ENCODE data around the gene EWSR1. TPM values are rescaled to one million over a fixed set of nuclear protein-coding genes. Genes with fewer than 3 reads are reported as not detected.

Gene EWSR1
- total and polyA plus RNA-seq, 5 experiments from 2014 or later: 141 to 292 (median 215) TPM

- Mint-ChIP-seq H3K4me3 (no peak overlapping the region), H3K27me3 (peaks cover 0 to 10% (median 3%) of the 10 kb centered on the region in 5 donors), H3K27ac (peak overlapping the region in 1 of 10 donors; percentile 32), H3K9me3 (no peaks in the 10 kb centered on the region), H3K36me3 (no peaks in the 10 kb centered on the region), H3K4me1 (peaks cover 2 to 6% (median 3%) of the 10 kb centered on the region in 4 donors)
- POLR2A ChIA-PET: interaction anchor here (0.7 to 1.3 kb wide), 2 partner anchors 11 to 13 kb away, joined by 3 read pairs; no protein-coding TSS in a partner anchor
- no peak for DNase-seq
- no peak for ATAC-seq
Observed at GRCh38 chr22:29256606-29257325, 11.3 kb upstream of the EWSR1 start.

- Mint-ChIP-seq H3K27ac (peak overlapping the region in 1 of 10 donors; percentile 15), H3K9me3 (no peaks in the 10 kb centered on the region), H3K27me3 (peaks cover 0 to 3% (median 0%) of the 10 kb centered on the region in 5 donors), H3K36me3 (no peaks in the 10 kb centered on the region), H3K4me3 (no peak overlapping the region), H3K4me1 (peaks cover 2 to 6% (median 3%) of the 10 kb centered on the region in 4 donors)
- POLR2A ChIA-PET: interaction anchor here (1.3 kb wide), 1 partner anchor 12 kb away, joined by 3 read pairs; no protein-coding TSS in a partner anchor
- no peak for DNase-seq
- ATAC-seq: no peak
Observed at GRCh38 chr22:29257751-29258181, 10.3 kb upstream of the EWSR1 start.

- Mint-ChIP-seq H3K9me3 (no peaks in the 10 kb centered on the region), H3K27me3 (peaks cover 0 to 3% (median 0%) of the 10 kb centered on the region in 5 donors), H3K4me3 (no peak overlapping the region), H3K36me3 (no peaks in the 10 kb centered on the region), H3K27ac (peak overlapping the region in 2 of 10 donors; percentile 43 to 55), H3K4me1 (peaks cover 2 to 6% (median 3%) of the 10 kb centered on the region in 4 donors)
- DNase-seq: no peak
- no peak for ATAC-seq
- POLR2A ChIA-PET: no interaction called here
Observed at GRCh38 chr22:29258407-29259252, 9.4 kb upstream of the EWSR1 start.

- POLR2A ChIA-PET: no interaction called here
- Mint-ChIP-seq H3K4me3 (no peak overlapping the region), H3K36me3 (no peaks in the 10 kb centered on the region), H3K27ac (no peak overlapping the region), H3K27me3 (peaks cover 0 to 3% (median 0%) of the 10 kb centered on the region in 5 donors), H3K4me1 (peaks cover 2 to 6% (median 3%) of the 10 kb centered on the region in 4 donors), H3K9me3 (no peaks in the 10 kb centered on the region)
- ATAC-seq (no peak), DNase-seq (no peak)
Observed at GRCh38 chr22:29259253-29259899, 8.7 kb upstream of the EWSR1 start.

DNA sequence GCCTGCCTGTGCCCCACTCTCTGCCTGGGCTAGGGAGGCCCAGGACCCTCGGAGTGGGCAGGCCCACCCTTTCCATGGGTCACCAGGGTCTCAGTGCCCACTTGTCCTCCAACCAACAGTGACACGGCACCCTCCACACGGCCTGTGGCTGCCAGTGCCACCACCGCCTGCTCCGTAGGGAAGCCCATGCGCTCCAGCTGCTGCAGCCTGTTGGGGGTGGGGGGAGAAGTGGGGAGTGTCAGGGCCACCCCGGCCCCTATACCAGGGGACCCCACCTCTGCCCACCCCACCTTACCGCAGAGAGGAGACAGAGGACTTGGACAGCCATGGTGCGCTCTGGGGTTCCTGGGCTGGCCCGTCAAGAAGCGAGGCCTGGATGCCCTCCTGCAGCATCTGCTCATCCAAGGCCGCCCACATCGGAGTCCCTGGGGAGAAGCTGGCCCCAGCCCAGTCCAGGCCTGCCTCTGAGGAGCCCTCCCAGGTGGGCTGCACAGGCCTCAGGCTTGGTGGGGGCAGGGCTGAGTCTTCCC, 8.0 kb upstream of the EWSR1 start:
- Mint-ChIP-seq H3K4me3 (no peak overlapping the region), H3K4me1 (peaks cover 0 to 6% (median 3%) of the 10 kb centered on the region in 4 donors), H3K27ac (no peak overlapping the region), H3K36me3 (no peaks in the 10 kb centered on the region), H3K27me3 (no peaks in the 10 kb centered on the region), H3K9me3 (no peaks in the 10 kb centered on the region)
- POLR2A ChIA-PET: no interaction called here
- DNase-seq: no peak
- no peak for ATAC-seq

- no peak for ATAC-seq
- no peak overlapping the region for H3K4me3 Mint-ChIP-seq
- no peaks in the 10 kb centered on the region for H3K27me3 Mint-ChIP-seq
- H3K4me1 Mint-ChIP-seq: peaks cover 0 to 6% (median 3%) of the 10 kb centered on the region in 4 donors
- DNase-seq: no peak
- POLR2A ChIA-PET: no interaction called here
- no peaks in the 10 kb centered on the region for H3K9me3 Mint-ChIP-seq
- no peaks in the 10 kb centered on the region for H3K36me3 Mint-ChIP-seq
- no peak overlapping the region for H3K27ac Mint-ChIP-seq
Observed at GRCh38 chr22:29260601-29261315, 7.3 kb upstream of the EWSR1 start.

- no peak overlapping the region for H3K4me3 Mint-ChIP-seq
- DNase-seq: no peak
- POLR2A ChIA-PET: no interaction called here
- peaks cover 0 to 3% (median 0%) of the 10 kb centered on the region in 9 donors for H3K9me3 Mint-ChIP-seq
- H3K36me3 Mint-ChIP-seq: peaks cover 0 to 5% (median 0%) of the 10 kb centered on the region in 3 donors
- peaks cover 0 to 3% (median 0%) of the 10 kb centered on the region in 5 donors for H3K27me3 Mint-ChIP-seq
- H3K4me1 Mint-ChIP-seq: peaks cover 13 to 21% (median 17%) of the 10 kb centered on the region in 4 donors
- no peak for ATAC-seq
- no peak overlapping the region for H3K27ac Mint-ChIP-seq
Observed at GRCh38 chr22:29263791-29264276, 4.2 kb upstream of the EWSR1 start.

GRCh38 chr22:29265305-29265704, 2.8 kb upstream of the EWSR1 start:
- peaks cover 0 to 3% (median 0%) of the 10 kb centered on the region in 9 donors for H3K9me3 Mint-ChIP-seq
- DNase-seq (no peak), ATAC-seq (no peak)
- peaks cover 0 to 3% (median 0%) of the 10 kb centered on the region in 5 donors for H3K27me3 Mint-ChIP-seq
- H3K36me3 Mint-ChIP-seq: peaks cover 0 to 5% (median 4%) of the 10 kb centered on the region in 3 donors
- POLR2A ChIA-PET: no interaction called here
- H3K4me3 Mint-ChIP-seq: no peak overlapping the region
- peaks cover 21 to 35% (median 30%) of the 10 kb centered on the region in 4 donors for H3K4me1 Mint-ChIP-seq
- no peak overlapping the region for H3K27ac Mint-ChIP-seq

GRCh38 chr22:29265929-29266328, 2.1 kb upstream of the EWSR1 start:
- peaks cover 25 to 42% (median 36%) of the 10 kb centered on the region in 4 donors for H3K4me1 Mint-ChIP-seq
- POLR2A ChIA-PET: no interaction called here
- peaks cover 0 to 3% (median 0%) of the 10 kb centered on the region in 5 donors for H3K27me3 Mint-ChIP-seq
- H3K9me3 Mint-ChIP-seq: peaks cover 0 to 3% (median 0%) of the 10 kb centered on the region in 9 donors
- DNase-seq: no peak
- peak overlapping the region in 2 of 10 donors; percentile 16 to 43 for H3K27ac Mint-ChIP-seq
- peak overlapping the region in 6 of 10 donors; percentile 8 to 99 (median 80) for H3K4me3 Mint-ChIP-seq
- ATAC-seq: no peak
- H3K36me3 Mint-ChIP-seq: peaks cover 5 to 7% (median 5%) of the 10 kb centered on the region in 3 donors

DNA sequence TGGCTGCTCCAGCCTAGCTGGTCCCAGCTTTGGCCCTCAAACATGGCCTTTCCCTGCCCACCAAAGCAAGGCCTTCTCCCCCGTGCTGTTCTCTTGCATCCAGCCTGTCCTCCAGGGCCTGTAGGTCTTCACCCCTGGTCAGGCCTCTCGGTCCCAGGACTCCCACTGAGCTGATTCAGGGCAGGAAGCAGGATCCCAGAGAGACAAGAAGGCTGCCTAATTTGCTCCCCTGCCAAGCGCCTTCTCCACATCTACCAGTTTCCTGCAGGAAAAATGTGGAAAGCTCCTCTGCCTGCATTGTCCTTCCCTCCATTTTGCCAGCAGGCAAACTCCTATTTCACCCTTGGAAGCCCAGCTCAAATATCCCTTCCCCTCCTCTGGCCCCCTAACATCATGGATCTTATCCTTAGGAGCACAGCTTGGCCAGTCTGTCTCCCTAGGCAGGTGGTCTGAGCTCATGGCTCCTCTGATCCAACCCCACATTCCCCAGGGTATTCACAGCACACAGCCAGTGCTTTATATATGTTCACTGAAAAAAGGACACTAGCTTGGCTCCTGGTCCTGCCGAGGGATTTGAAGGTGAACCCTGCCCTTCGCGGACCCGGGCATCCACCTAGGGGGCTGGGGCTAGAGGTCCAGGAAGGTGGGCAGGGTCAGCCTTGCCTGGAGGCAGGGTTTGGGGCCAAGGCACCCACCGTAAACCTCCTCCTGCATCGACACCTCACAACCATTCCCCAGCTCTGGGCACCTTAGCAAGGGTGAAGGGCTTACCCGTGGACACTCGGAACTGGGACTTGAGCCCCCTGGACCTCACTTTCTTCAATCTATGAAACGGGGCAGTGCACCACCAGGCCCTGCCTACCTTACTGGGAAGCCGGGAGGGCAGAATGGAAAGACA, 1.3 kb upstream of the EWSR1 start:
- peak overlapping the region; percentile 90 to 99 (median 96) for H3K4me3 Mint-ChIP-seq
- H3K36me3 Mint-ChIP-seq: peaks cover 5 to 10% (median 7%) of the 10 kb centered on the region in 3 donors
- no peak for DNase-seq
- H3K27ac Mint-ChIP-seq: peak overlapping the region; percentile 22 to 100 (median 86)
- ATAC-seq: no peak
- peaks cover 0 to 3% (median 0%) of the 10 kb centered on the region in 9 donors for H3K9me3 Mint-ChIP-seq
- H3K4me1 Mint-ChIP-seq: peaks cover 30 to 51% (median 44%) of the 10 kb centered on the region in 4 donors
- H3K27me3 Mint-ChIP-seq: peaks cover 0 to 3% (median 0%) of the 10 kb centered on the region in 5 donors
- POLR2A ChIA-PET: no interaction called here

GRCh38 chr22:29267462-29267857, 608 bp upstream of the EWSR1 start:
- POLR2A ChIA-PET: no interaction called here
- Mint-ChIP-seq H3K36me3 (peaks cover 5 to 17% (median 7%) of the 10 kb centered on the region in 3 donors), H3K27ac (peak overlapping the region; percentile 89 to 100 (median 98)), H3K4me1 (peaks cover 36 to 57% (median 50%) of the 10 kb centered on the region in 4 donors), H3K4me3 (peak overlapping the region; percentile 90 to 99 (median 96)), H3K9me3 (peaks cover 0 to 3% (median 0%) of the 10 kb centered on the region in 9 donors), H3K27me3 (peaks cover 0 to 3% (median 0%) of the 10 kb centered on the region in 5 donors)
- ATAC-seq: peak in 1 of 2 donors; percentile 42
- no peak for DNase-seq
